HEK293T (cell line): ENCODE data around the gene LYL1.

ENCODE experiments used
- CTCF ChIA-PET: fragments of 350-600 bp; formaldehyde crosslinking; extraction: SDS; loops from one replicate; lab custom pipeline; 2021; ENCODE audit warnings: antibody characterized with exemption, inconsistent platforms; lab: Yijun Ruan, JAX
- POLR2A ChIA-PET: fragments of 350-600 bp; formaldehyde crosslinking; extraction: SDS; loops from one replicate; lab custom pipeline; 2020; ENCODE audit warnings: antibody characterized with exemption, inconsistent platforms; lab: Yijun Ruan, JAX
- DNase-seq: peaks from one replicate; pipeline ENCODE4 v3.0.0; 2012; ENCODE audit warnings: mixed read lengths; ENCODE audit errors: extremely low spot score
- ARNT ChIP-seq: fragments of 450-650 bp; IDR thresholded peaks from 2 replicates; pipeline ENCODE4 v1.6.1; 2017; ENCODE audit warnings: mild to moderate bottlenecking
- BHLHE40 ChIP-seq: fragments of 450-650 bp; IDR thresholded peaks from 2 replicates; pipeline ENCODE4 v1.6.1; 2016; ENCODE audit warnings: mild to moderate bottlenecking, moderate library complexity, borderline replicate concordance
- CTBP1 ChIP-seq: fragments of 450-650 bp; IDR thresholded peaks from 2 replicates; pipeline ENCODE4 v1.6.1; 2016; ENCODE audit warnings: borderline replicate concordance
- ELF4 ChIP-seq: fragments of 450-650 bp; IDR thresholded peaks from 2 replicates; pipeline ENCODE4 v1.6.1; 2017; ENCODE audit warnings: antibody characterized with exemption
- FOXA1 ChIP-seq: fragments of 450-650 bp; IDR thresholded peaks from 2 replicates; pipeline ENCODE4 v1.6.1; 2016; ENCODE audit warnings: mild to moderate bottlenecking
- FOXK2 ChIP-seq: fragments of 450-650 bp; IDR thresholded peaks from 2 replicates; pipeline ENCODE4 v1.6.1; 2016; ENCODE audit warnings: mild to moderate bottlenecking
- FOXM1 ChIP-seq: fragments of 450-650 bp; IDR thresholded peaks from 2 replicates; pipeline ENCODE4 v1.6.1; 2017; ENCODE audit warnings: mild to moderate bottlenecking, borderline replicate concordance
- HDGF ChIP-seq: fragments of 450-650 bp; IDR thresholded peaks from 2 replicates; pipeline ENCODE4 v1.6.1; 2017; ENCODE audit warnings: antibody characterized with exemption, borderline replicate concordance
- L3MBTL2 ChIP-seq: fragments of 450-650 bp; conservative IDR thresholded peaks from 2 replicates; pipeline ENCODE4 v1.6.1; 2016; ENCODE audit warnings: mild to moderate bottlenecking
- LEF1 ChIP-seq: fragments of 450-650 bp; IDR thresholded peaks from 2 replicates; pipeline ENCODE4 v1.6.1; 2017; ENCODE audit warnings: mild to moderate bottlenecking, borderline replicate concordance
- NFRKB ChIP-seq: fragments of 450-650 bp; IDR thresholded peaks from 2 replicates; pipeline ENCODE4 v1.6.1; 2016; ENCODE audit warnings: mild to moderate bottlenecking, moderate library complexity
- PKNOX1 ChIP-seq: fragments of 450-650 bp; IDR thresholded peaks from 2 replicates; pipeline ENCODE4 v1.6.1; 2016
- SP1 ChIP-seq: fragments of 450-650 bp; IDR thresholded peaks from 2 replicates; pipeline ENCODE4 v1.6.1; 2017
- SUZ12 ChIP-seq: fragments of 450-650 bp; IDR thresholded peaks from 2 replicates; pipeline ENCODE4 v1.6.1; 2016; ENCODE audit warnings: mild to moderate bottlenecking
- TARDBP ChIP-seq: fragments of 450-650 bp; IDR thresholded peaks from 2 replicates; pipeline ENCODE4 v1.6.1; 2016
- ZNF384 ChIP-seq: fragments of 450-650 bp; IDR thresholded peaks from 2 replicates; pipeline ENCODE4 v1.6.1; 2016

The LYL1 gene

GRCh38 chr19:13102416-13102665, 317 bp downstream of the LYL1 start:
- POLR2A ChIA-PET, result no interaction called here

DNA sequence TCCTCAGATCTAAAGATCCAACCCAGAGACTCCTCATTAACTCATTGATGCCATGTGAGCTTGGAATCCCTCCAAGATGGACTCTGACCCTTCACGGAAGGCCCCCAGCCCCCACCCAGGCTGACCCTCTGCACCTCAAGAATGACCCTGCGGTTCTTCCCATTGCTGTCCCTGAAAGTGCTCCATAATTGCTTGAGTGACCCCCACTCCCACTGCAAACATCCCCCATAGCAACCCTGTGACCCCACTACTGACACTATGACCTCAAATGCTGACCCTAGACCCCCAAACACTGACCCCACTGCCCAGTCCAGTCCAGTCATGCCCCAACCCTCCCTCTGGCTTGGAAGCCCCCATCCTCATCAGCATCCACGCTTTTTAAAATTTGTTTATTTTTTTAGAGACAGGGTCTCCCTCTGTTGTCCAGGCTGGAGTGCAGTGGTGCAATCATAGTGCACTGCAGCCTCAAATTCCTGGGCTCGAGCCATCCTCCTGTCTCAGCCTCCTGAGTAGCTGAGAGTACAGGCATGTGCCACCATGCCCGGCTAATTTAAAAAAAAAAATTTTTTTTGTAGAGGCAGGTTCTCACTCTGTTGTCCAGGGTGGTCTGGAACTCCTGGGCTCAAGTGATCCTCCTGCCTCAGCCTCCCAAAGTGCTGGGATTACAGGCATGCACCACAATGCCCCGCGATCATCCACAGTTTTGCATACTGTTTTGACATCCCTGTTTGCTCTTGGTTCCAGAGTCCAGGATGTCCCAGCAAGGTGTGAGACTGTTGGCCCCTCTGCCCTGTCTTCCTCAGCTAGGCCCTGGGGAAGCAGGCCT, 855 bp downstream of the LYL1 start:
- no peak for TF ChIP-seq HDGF
- TF ChIP-seq PKNOX1, result no peak
- no peak for TF ChIP-seq NFRKB
- TF ChIP-seq FOXA1, result no peak
- TF ChIP-seq CTBP1, result no peak
- no peak for TF ChIP-seq LEF1
- TF ChIP-seq SUZ12, result no peak
- TF ChIP-seq FOXM1, result no peak
- TF ChIP-seq TARDBP, result no peak
- no peak for TF ChIP-seq ARNT
- TF ChIP-seq ZNF384, result no peak
- no peak for TF ChIP-seq ELF4
- no peak for TF ChIP-seq L3MBTL2
- CTCF ChIA-PET, result interaction anchor here (0.7 to 1.3 kb wide), 3 partner anchors 48 to 134 kb away, joined by 3 to 4 read pairs (median 3); partner anchors contain the start of genes IER2 and STX10
- POLR2A ChIA-PET, result interaction anchor here (1.1 to 1.2 kb wide), 2 partner anchors 16 to 61 kb away, joined by 3 to 4 read pairs; partner anchors contain the start of gene NACC1
- DNase-seq, result no peak

More at GRCh38 chr19:13102416-13102665, 317 bp downstream of the LYL1 start:
- CTCF ChIA-PET, result no interaction called here
- no peak for TF ChIP-seq ELF4
- no peak for TF ChIP-seq FOXA1
- no peak for TF ChIP-seq PKNOX1
- TF ChIP-seq ZNF384, result no peak
- no peak for TF ChIP-seq CTBP1
- TF ChIP-seq NFRKB, result no peak
- TF ChIP-seq FOXM1, result no peak
- no peak for TF ChIP-seq TARDBP
- no peak for TF ChIP-seq L3MBTL2
- no peak for TF ChIP-seq FOXK2
- no peak for TF ChIP-seq ARNT
- TF ChIP-seq LEF1, result no peak
- TF ChIP-seq SP1, result no peak
- no peak for TF ChIP-seq BHLHE40
- no peak for TF ChIP-seq SUZ12
- no peak for TF ChIP-seq HDGF
- no peak for DNase-seq

- TF ChIP-seq PKNOX1 (no peak), SUZ12 (no peak), TARDBP (no peak), FOXK2 (no peak), ELF4 (no peak), ARNT (no peak), FOXM1 (no peak), HDGF (no peak), SP1 (no peak), BHLHE40 (no peak), L3MBTL2 (no peak), ZNF384 (no peak), FOXA1 (no peak)
- CTCF ChIA-PET, result interaction anchor here (0.7 to 1.3 kb wide), 3 partner anchors 49 to 133 kb away, joined by 3 to 4 read pairs (median 3); partner anchors contain the start of genes IER2 and STX10
- POLR2A ChIA-PET, result interaction anchor here (1.1 to 1.2 kb wide), 2 partner anchors 17 to 62 kb away, joined by 3 to 4 read pairs; partner anchors contain the start of gene NACC1
- DNase-seq, result no peak
These were observed 1.6 kb downstream of the LYL1 start for GRCh38 chr19:13100841-13101589.

DNA sequence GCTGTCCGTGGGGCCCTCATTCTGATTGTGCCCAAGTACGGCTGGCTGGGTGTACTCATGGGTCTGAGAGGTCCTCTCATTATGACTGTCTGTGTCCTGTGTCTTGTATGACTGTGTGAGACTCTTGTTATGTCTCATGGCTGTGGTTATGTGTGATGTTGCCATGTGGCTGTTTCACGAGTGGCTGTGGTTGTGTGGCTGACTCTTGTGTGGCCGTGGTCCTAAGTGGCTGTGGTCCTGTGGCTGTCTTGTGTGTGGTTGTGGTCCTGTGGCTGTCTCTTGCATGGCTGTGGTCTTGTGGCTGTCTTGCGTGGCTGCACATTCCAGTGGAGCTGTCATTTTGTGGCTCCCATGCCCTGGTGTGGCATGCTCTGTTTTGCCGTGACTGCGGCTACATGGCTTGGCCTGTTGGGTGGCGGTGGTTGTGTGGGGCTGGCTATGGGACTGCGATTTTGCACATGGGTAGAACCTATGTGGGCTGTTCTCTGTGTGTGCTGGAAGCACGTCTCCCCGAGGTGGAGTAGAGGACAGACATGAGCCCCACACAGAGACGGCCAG, 2.5 kb downstream of the LYL1 start:
- POLR2A ChIA-PET, result no interaction called here
- TF ChIP-seq SP1 (no peak), FOXK2 (no peak), BHLHE40 (no peak), LEF1 (no peak), HDGF (no peak), NFRKB (no peak), ELF4 (no peak), ZNF384 (no peak), TARDBP (no peak), ARNT (no peak), L3MBTL2 (no peak), FOXA1 (no peak), CTBP1 (no peak), SUZ12 (no peak), PKNOX1 (no peak), FOXM1 (no peak)
- DNase-seq, result no peak
- CTCF ChIA-PET, result interaction anchor here (1.3 kb wide), 1 partner anchor 123 kb away, joined by 4 read pairs; no protein-coding TSS in a partner anchor
